ENCODE measurements around the gene IKZF2. TPM values are rescaled to one million over a fixed set of nuclear protein-coding genes. Genes with fewer than 3 reads are reported as not detected.

IKZF2 gene
- total RNA-seq, 1 experiment from 2014 or later: 0.44 TPM

DNA sequence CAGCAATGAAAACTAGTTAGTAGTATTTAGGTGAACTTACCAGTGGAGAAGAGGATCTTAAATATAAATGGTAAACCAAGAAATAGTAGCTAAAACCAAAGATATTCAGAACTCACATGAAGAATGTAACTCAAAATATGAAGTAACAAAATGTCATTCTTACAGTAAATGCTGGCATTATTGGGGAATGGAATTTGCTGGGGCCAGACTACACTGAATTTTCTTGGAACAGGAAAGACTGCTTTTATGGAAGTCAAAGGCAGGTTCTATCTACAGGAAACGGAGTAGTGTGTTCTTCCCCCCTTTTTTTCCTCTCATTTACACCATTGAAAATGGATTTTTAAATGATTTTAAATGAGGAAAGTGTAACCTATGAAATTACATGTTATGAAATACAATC is 188.7 kb downstream of the IKZF2 start:
- no TSS peak for BruUV-seq (replicated peaks)
- H3K4me1 ChIP-seq (ENCODE audit: control insufficient read depth, insufficient read depth, low read length): no peaks in the 10 kb centered on the region
- ATAC-seq (no peak), DNase-seq (ENCODE audit: low read depth, low spot score) (no peak)
- intact Hi-C loops (cut with micrococcal nuclease; ENCODE audit: unreplicated experiment): no loop called here
- ChIA-PET POLR2A (no interaction called here), CTCF (no interaction called here)
- no peaks in the 10 kb centered on the region for H3K9me3 ChIP-seq (ENCODE audit: control insufficient read depth, insufficient read depth, low read depth, low read length)
- H3K36me3 ChIP-seq (ENCODE audit: control insufficient read depth, insufficient read depth, low read length): no peaks in the 10 kb centered on the region
- in situ Hi-C loops (cut with HindIII; ENCODE audit: low pct_unique_long_range_greater_than_20kb, low sequenced_read_pairs): no loop called here
- H3K27ac ChIP-seq (ENCODE audit: low read length): no peak overlapping the region
- no peak for TF ChIP-seq CTCF (IDR thresholded peaks at IDR 0.05)
- no peak for TF ChIP-seq POLR2AphosphoS5 (IDR thresholded peaks at IDR 0.05; ENCODE audit: low read depth, low read length)
- TF ChIP-seq SIN3A (IDR thresholded peaks at IDR 0.05; ENCODE audit: borderline replicate concordance, insufficient read depth, low read depth, low read length): no peak
- no peak for TF ChIP-seq TCF7L2 (IDR thresholded peaks at IDR 0.05; ENCODE audit: low read depth, low read length)
- TF ChIP-seq, protein P1, sequence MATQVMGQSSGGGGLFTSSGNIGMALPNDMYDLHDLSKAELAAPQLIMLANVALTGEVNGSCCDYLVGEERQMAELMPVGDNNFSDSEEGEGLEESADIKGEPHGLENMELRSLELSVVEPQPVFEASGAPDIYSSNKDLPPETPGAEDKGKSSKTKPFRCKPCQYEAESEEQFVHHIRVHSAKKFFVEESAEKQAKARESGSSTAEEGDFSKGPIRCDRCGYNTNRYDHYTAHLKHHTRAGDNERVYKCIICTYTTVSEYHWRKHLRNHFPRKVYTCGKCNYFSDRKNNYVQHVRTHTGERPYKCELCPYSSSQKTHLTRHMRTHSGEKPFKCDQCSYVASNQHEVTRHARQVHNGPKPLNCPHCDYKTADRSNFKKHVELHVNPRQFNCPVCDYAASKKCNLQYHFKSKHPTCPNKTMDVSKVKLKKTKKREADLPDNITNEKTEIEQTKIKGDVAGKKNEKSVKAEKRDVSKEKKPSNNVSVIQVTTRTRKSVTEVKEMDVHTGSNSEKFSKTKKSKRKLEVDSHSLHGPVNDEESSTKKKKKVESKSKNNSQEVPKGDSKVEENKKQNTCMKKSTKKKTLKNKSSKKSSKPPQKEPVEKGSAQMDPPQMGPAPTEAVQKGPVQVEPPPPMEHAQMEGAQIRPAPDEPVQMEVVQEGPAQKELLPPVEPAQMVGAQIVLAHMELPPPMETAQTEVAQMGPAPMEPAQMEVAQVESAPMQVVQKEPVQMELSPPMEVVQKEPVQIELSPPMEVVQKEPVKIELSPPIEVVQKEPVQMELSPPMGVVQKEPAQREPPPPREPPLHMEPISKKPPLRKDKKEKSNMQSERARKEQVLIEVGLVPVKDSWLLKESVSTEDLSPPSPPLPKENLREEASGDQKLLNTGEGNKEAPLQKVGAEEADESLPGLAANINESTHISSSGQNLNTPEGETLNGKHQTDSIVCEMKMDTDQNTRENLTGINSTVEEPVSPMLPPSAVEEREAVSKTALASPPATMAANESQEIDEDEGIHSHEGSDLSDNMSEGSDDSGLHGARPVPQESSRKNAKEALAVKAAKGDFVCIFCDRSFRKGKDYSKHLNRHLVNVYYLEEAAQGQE (IDR thresholded peaks at IDR 0.05; ENCODE audit: insufficient read depth in 1 of 2, low read depth in 2 of 2, low read length in 1 of 2): no peak
- no peak overlapping the region for H3K4me3 ChIP-seq (ENCODE audit: low read depth in 2 of 2, low read length in 2 of 2)
- H3K27me3 ChIP-seq (ENCODE audit: control insufficient read depth, insufficient read depth, low read length): no peaks in the 10 kb centered on the region

- intact Hi-C loops (cut with micrococcal nuclease; ENCODE audit: unreplicated experiment) (no loop called here), in situ Hi-C loops (cut with HindIII; ENCODE audit: low pct_unique_long_range_greater_than_20kb, low sequenced_read_pairs) (no loop called here)
- Histone ChIP-seq H3K4me3 (ENCODE audit: low read depth in 2 of 2, low read length in 2 of 2) (no peak overlapping the region), H3K27me3 (ENCODE audit: control insufficient read depth, insufficient read depth, low read length) (no peaks in the 10 kb centered on the region), H3K36me3 (ENCODE audit: control insufficient read depth, insufficient read depth, low read length) (no peaks in the 10 kb centered on the region), H3K27ac (ENCODE audit: low read length) (no peak overlapping the region), H3K4me1 (ENCODE audit: control insufficient read depth, insufficient read depth, low read length) (no peaks in the 10 kb centered on the region), H3K9me3 (ENCODE audit: control insufficient read depth, insufficient read depth, low read depth, low read length) (no peaks in the 10 kb centered on the region)
- POLR2A ChIA-PET: no interaction called here
- no TSS peak for BruUV-seq (replicated peaks)
- CTCF ChIA-PET: no interaction called here
- no peak for ATAC-seq
- TF ChIP-seq, protein P1 (IDR thresholded peaks at IDR 0.05; ENCODE audit: insufficient read depth in 1 of 2, low read depth in 2 of 2, low read length in 1 of 2): no peak
- TF ChIP-seq POLR2AphosphoS5 (IDR thresholded peaks at IDR 0.05; ENCODE audit: low read depth, low read length) (no peak), CTCF (IDR thresholded peaks at IDR 0.05) (no peak), TCF7L2 (IDR thresholded peaks at IDR 0.05; ENCODE audit: low read depth, low read length) (no peak), SIN3A (IDR thresholded peaks at IDR 0.05; ENCODE audit: borderline replicate concordance, insufficient read depth, low read depth, low read length) (no peak)
- no peak for DNase-seq (ENCODE audit: low read depth, low spot score)
Measured at GRCh38 chr2:212961255-212961654, 190.2 kb downstream of the IKZF2 start.
